Fibroblast of skin of right biceps (primary cell): Measurements from ENCODE around the gene KIF18B.

ENCODE experiments used
- DNase-seq: peaks from one replicate; pipeline ENCODE4 v3.0.0-alpha.2; 2013

KIF18B gene

DNA sequence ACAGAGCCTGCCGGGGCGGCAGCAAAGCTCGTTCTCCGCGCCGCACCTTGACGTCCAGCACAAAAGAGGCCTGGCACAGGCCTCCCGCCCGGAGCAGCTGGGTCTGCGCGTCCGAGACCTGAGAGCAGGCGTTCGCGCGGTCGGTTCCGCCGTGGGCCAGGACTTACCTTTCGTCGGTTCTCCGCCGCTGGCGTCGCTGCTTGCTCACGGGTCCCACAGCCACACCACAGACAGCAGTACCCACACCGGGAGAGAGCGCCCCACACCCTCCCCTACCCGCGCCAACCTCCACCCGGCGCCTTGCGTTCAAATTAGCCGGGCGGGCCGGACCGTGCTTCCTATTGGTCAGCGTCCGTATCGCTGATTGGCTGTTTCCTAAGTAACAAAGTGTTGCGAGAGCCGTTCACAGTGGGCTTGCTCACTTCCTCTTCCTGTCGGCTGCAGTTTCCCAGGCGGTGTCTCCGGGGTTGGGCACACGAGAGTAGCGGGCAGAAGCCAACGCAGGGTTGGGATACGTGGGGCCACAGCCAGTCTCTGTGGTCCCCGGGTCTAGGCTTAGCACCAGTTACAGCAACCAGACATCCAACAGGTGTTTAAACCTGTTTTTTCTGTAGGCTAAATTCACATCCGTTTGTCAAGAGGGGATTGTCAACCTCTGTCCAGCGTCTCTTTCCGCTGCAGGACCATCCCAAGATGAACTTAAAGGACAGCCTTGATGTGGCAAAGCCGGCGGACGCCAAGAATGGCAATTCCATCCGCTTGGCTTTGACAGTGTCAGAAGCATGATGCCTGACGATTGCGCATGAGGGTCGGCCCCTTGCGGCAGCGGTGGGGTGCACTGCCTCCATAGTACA, at the start of gene KIF18B:
Gene KIF18B, minus strand, starts transcription at position 313 of the 854 bp plus-strand sequence. CDS start 11,429 bp downstream, outside the sequence.
- peak; percentile 97 for DNase-seq

GRCh38 chr17:44996304-44996703, 48.7 kb upstream of the KIF18B start:
- DNase-seq, result no peak

GRCh38 chr17:44995436-44996001, 47.9 kb upstream of the KIF18B start:
- DNase-seq, result no peak

DNA sequence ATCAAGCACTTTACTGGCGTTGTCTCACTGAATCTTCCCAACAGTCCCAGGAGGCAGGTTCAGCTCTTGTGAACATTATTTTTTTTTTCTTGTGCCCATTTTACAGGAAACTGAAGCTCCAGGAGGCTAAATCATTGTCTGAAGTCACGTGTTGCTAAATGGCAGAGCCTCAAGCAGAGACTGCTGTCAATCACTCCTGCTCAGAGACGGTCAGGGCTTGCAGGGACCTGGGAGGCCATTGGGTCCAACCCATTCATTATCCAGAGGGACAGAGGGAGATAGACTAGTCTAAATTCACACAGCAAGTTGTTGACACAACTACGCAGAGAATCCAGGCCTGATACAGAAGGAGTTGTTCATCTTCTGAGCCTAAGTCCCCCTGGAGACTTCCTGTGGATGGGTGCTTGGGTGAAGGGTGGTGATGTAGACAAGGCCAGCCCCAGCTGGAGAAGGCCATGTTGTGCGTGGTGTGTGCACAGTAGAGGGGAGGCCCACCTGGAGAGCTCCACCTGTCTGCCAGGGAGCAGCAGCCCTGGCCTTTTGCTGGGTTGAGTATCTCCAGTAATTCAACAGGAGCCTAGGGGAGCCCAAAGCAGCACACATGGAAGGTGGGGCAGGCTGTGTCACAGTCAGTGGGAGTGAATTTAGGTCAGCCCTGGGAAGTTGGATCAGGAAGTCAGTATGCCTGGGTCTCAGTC, 44.8 kb upstream of the KIF18B start:
- no peak for DNase-seq

- no peak for DNase-seq
Measured at GRCh38 chr17:44990994-44991393, 43.4 kb upstream of the KIF18B start.

DNA sequence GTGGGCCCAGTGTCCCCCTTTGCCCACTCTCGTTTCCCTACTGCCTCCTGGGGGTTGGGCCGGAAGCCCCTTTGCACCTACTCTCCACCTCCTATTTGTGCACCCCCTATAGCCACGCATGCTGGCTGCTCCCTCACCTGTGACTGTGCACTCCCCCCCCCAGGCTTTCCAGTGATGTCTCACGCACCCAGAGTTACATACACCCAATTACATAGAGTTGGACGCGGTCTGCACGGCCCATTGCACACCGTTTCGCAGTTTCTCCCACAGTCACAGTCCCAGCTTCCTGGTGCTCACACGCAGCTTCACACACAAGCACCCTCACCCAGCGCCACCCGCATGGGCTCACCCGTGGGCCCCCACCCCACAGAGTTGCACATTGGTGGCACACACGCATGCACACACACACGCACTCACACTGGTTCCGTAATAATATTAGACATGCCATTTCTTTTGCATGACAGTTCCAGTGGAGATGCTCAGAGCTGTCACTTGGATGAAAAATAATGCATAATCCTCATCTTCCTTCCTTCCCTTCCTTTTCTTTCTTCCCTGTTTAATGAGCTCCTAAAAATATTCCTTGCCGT, 42.1 kb upstream of the KIF18B start:
- no peak for DNase-seq

GRCh38 chr17:44988044-44988942, 40.7 kb upstream of the KIF18B start:
- DNase-seq, result no peak

DNA sequence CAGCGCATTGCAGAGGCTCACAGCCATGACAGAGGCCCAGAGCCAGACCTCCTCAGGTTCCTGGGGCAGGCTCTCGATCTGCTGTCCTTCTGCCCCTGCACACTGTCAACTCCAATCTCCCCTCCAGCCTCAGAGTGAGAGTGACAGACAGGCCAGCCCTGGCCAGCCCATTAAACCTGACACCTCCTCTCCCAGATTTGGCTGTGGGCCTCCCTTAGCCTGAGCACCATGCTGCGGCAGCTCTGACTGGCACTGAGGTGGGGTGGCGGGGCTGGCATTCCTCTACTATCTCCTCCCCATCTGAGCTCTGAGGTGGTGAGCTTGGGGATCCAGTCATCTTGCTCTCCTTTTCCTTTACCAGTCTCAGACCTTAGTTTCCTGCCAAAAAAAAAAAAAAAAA, 36.0 kb upstream of the KIF18B start:
- DNase-seq, result no peak

GRCh38 chr17:44982113-44982702, 34.6 kb upstream of the KIF18B start:
- DNase-seq, result no peak

DNA sequence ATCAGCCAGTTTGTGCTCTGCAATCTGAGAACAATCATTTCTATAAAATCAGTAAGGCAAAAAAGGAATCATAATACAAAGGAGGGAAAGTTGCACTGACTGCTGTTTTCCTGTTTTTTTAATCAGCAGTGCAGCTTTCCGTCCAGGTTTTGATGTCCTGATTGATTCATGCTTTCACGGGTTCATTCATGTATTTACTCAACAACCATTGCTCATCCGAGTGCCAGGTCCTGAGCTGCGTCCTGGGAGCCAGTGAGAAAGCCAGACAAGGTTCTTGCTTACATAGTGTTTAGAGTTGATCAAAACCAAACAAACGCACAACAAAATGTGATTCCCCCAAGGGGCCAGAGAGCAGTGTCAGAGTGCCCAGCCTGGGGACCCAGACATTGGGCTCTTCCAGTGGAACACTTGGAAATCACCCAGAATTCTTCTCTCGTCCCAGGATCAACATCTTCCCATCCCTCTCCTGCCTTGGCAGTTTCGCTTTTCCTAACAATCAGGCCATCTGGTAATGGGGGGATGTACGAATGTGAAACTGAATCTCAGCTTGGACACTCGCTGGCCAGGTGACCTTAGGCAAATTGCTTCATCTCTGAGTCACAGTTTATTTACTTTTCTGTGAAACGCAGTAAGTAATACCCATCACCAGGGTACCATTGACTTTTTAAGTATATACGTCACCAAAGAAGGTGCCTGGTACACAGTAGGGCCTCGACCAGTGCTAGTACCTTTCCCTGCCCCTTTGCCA, 33.8 kb upstream of the KIF18B start:
- no peak for DNase-seq

DNA sequence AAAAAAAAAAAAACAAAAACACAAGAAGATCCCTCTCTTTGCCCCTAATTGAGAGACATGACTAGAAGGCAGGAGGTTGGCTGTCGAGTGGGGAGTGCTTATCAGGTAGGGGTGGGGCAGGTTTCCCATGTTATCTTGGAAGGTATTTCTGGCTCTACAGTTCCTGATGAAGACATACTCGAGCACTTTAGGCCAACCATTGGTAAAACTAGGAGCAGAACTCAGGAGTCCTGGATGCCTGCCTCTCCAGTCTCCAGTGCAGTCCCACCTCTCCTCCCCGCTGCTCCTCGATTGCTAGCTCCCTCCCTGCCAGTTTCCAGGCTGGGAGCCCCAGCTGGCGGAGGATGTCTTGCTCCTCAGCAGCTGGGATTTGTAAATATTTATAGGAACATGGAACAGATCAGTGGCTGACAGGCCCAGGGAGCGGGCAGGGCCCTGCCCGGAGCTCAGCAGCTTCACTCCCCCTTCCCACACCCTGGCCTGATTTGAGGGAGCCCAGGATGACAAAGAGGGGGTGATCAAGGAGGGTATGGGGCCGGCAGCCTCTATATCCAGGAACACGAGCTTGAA, 31.9 kb upstream of the KIF18B start:
- no peak for DNase-seq

GRCh38 chr17:44978807-44979206, 31.2 kb upstream of the KIF18B start:
- no peak for DNase-seq

- DNase-seq, result no peak
Measured at GRCh38 chr17:44977814-44978550, 30.4 kb upstream of the KIF18B start.

DNA sequence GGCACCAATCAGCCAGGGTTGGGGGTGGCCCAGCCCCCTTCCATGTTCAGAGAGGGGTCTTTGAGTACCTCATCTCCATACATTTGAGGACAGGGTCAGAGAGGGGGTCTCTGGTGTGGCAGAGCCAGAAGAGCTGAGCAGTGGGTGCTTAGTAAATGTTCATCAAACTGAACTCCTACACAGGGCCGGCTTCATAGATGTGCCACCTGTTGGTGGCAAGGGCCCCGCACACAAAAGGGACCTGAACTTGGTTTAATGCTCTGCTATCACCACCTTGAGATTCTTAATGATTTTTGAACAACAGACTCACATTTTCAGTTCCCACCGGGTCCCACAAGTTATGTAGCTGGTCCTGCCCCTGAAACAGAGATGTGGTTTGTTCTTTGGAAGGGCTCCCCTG, 29.5 kb upstream of the KIF18B start:
- no peak for DNase-seq

DNA sequence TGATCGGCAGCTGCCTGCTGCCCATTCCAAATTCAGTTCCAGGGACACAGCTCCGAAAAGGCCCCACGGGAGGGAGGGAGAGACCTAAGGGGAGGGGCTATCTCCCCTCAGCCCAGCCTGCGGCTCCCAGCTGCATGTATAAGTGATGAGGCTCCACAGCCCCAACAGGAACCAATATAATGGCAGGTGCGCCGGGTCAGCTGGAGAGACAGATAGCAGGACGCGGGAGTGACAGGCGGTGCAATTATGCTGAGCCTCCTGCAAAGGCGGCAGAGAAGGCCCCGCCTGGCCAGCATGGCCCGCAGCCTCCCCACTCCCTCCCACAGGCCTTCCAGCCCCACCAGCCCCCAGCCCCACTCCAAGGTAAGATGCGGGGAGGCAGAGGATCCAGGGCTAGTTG, 28.6 kb upstream of the KIF18B start:
- no peak for DNase-seq

- peak; percentile 62 for DNase-seq
Measured at GRCh38 chr17:44972953-44973352, 25.4 kb upstream of the KIF18B start.

DNA sequence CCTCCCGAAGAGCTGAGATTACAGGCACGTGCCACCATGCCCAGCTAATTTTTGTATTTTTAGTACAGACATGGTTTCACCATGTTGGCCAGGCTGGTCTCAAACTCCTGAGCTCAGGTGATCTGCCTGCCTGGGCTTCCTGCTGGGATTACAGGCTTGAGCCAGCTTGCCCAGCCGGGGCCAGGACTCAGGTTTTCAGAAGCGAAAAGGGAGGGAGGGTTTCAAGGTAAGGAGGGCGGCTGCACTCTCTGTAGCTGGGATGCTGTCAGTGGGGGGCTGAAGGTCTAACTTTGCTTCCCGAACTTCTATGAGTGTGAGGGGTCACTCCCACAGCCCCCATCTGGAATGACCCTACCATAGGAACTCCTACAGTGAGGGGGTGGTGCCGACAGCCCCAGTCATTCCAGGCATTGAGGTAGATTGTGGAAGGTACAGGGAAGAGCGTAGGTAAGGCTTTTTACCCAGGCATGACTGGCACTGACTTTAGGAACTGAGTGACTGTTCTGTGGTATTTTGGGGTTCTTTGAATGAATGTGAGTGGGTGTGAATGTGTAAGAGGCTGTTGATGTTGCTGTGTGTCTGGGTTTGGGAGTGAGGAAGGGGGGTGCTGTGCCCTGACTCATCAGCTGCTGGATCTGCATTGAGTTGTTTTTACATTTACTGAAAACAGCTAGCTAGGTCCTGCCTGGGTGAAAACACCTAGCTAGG, 24.4 kb upstream of the KIF18B start:
- peak; percentile 60 for DNase-seq

DNA sequence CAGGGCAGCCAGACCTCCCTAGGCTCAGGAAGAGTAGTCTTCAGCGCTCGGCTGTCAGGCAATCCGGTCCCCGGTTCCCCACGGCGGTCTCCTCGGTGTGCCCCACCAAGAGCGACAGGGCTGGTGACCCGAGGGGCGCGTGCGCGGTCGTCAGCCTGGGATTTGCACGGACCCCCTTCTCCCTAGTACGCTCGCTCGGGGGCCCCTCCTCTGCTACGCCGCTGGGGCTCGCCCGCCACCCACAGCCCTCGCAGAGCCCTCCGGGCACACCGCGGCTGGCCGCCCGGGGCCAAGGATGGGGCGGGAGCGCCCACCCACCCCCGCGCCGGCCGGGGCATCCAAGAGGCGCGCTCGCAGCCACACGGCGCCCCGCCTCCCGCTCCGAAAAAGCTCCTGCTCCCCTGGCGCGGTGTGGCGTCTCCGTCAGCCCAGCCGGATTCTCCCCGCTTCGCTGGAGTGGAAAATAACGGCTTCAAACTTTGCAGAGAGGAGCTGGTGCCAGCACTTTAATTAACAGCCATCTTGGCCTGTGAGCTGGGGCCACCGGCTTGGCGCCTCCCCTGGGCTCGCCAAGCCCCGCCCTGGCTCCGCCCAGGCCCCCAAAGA, 22.7 kb upstream of the KIF18B start:
- peak; percentile 35 for DNase-seq

DNA sequence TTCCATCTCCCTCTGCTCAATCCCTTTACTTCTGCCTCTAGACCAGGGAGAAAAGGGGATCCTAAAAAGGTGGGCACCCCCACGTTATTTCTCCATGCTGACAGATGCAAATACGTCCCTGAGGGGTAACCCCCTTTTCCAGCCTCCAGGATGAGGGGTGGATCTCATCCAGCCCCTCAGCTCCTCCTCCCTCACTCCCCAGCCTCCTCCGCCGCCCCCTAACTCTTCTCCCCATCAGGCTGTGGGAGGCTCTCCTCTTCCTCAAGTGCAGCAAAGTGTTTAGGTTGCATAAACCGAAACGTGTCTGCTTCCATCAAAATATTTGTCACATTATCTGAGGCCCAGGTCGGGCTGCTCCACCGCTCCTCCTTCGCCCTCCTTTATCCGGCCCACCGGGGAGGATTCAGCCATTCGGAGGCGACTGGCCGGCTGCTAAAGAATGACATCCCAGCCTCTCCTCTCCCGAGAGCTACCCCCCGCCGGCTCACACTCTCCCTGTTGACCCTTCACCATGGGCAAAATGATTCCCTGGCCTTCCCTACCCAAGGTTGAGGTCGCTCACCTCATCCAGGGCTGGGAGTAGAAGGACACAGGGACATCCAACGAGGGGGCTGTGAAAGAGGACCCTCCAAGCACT, 21.7 kb upstream of the KIF18B start:
- no peak for DNase-seq
